GM19438 (cell line): ENCODE measurements around the gene ARMH4.

Experiments used
- ATAC-seq: cut with Tn5 transposase; IDR thresholded peaks from one replicate; pipeline ENCODE4 v1.9.1; 2021; ENCODE audit warnings: low read depth; ENCODE audit not compliant: unreplicated experiment

ARMH4 gene

DNA sequence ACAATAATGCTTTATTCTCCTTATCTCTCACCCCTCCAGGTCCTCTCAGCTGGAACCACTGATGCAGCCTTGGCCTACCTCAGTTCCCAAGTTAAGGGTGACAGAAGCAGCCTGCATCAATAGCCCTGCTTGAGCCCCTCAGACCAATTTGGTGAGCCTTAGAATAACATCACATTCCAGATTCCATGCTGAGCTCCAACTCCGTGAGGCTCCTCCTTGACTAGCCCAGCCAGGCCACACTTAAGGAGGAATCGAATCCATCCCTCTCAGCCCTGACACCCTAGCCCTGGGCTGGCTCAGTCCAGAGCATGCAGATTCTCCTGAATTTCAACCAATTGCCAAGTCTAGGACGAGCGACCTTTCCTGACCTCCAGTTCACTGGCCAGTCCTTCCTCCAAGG lies 91.1 kb downstream of the ARMH4 start:
- no peak for ATAC-seq

DNA sequence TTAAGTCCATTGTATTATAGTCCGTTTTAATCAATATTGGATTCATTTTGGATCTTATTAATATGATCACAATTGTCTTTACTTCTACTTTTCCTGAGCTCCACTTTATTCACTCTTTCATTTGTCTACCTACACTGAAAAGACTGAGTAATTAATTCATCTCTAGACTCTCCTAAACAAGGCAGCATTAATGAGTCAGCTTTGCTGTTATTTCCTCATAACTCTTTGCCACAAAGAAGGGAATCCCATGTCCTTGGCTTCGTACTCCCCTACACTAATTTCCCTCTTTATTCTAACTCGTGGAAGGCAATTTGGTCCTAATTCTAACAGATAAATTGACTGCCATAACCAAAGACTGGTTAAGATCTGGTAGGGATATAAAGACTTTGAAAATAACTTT lies 91.9 kb downstream of the ARMH4 start:
- ATAC-seq = no peak

DNA sequence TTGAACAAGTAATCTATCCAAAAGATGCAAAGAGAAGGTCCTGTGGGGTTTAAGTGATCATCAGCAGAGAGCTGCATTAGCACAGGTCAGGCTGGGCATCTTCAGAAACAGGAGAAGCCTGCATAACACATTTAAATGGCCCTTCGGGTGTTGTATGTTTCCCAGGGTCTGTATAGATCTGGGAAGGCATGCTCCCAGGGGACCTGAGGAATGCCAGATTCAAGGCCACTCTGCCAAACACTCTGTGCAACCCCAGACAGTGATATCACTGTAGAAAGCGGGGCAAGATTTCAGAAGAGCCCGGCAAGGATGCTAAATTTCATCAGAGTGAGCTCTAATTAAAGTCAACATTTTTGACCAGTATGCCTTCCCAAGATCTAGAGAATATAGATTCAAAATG lies 92.9 kb downstream of the ARMH4 start:
- no peak for ATAC-seq

DNA sequence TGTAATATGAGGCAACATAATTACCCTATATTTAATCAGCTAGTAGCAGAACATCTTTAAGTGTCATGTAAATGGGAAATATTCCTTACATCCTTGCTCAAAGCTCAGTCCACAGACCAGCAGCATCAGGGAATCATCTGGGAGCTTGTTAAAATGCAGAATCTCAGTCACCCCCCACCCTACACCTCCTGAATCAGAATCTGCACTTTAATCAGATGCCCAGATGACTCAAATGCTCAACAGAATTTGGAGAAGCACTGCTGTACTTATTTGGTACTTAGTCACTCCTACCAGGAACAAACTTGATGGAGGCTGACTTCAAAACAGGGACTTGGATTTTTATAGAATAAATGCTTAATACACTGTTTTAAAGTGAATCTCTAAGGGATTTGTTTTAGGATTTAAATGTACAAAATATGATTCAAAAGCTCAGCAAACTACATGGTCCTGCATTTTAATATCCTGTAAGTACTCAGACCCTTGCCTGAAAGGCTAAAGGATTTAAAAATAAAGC lies 96.5 kb downstream of the ARMH4 start:
- no peak for ATAC-seq

DNA sequence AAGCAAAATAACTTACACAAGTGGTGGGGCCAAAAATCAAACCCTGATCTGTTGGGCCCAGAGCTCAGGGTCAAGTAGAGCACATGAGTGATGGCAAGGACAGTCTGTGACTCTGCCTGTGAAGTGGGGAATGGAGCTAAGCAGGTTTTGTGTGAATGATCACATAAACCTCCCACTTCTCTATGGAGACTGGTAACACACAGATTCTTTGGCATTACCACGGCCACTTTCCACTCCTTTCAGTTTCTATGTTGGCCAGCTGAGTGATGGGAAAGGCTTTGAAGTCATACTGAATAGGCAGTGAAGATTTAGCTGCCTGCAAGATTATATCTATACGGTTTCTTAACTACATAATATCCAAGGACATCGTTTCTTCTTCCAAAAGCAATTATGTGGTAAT lies 97.9 kb downstream of the ARMH4 start:
- ATAC-seq = no peak

DNA sequence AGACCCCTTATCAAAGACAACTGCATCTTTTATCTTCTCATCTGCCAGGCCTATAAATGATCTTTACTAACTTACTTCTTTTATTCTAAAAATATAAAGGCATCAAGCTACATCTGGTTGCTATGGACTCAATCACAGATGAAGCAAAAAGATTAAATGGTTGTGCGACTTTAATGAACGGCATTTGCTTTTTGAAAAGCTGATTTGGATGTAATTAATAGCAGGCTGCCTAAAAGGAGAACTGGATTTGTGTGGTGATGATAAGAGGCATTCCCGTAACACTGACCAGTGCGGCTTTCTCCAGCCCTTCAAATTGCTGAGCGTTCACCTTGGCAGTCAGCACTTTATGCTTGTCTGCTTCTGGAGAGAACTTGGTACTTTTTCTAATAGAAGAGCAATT lies 103.8 kb downstream of the ARMH4 start:
- no peak for ATAC-seq

DNA sequence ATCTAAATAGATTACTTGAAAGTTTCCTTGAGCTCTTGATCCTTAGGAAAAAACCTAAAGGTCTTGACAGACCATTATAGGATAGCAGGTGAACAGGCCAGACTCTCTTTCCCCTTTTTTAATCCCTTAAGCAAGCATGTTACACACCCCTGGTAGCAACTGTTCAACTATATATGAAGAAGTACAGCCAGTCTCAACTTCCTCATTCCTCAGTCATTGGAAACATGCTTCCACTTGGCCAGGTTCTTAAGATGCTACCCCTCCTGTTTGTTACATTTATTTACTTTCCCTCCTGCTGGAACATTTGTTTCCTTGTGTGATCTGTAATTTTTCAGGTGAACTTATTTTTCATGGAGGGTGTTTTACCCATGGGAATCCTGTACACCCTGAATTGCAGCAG lies 124.1 kb downstream of the ARMH4 start:
- ATAC-seq = no peak

DNA sequence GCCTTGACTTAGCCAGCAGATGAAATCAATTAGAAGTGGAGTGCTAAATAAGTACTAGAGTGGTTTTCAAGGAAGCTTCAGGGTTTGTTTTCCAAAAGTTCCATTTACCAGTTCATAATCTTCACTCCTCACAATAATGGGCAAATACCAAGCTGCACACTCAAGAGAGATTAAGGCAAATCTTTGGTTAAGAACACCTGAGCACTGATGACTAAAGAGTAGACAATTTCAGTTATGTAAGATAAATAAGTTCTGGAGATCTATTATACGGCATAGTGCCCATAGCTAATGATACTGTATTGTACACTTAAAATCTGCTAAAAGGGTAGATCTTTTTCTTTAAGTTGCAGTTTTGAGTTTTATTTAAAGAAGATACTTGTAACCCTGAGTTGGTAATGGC lies 125.0 kb downstream of the ARMH4 start:
- no peak for ATAC-seq

DNA sequence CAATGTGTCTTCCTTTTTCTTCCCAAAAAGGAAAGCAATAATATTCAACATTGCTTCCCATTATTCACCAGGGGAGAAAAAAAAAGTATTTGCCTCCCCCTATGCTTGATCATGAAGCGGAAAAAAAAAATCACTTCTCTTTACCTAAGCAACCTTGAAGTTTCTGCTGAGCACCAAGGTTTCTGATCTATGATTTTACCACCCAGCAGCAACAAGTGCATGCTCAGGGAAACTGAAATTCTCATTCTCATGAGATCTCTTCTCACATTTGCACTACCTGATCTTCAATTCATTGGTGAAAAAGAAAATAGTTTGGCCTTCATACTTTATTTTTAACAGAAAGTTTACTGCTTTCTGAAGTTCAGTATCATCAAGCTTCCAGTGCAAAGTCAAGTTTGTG lies 125.8 kb downstream of the ARMH4 start:
- no peak for ATAC-seq

DNA sequence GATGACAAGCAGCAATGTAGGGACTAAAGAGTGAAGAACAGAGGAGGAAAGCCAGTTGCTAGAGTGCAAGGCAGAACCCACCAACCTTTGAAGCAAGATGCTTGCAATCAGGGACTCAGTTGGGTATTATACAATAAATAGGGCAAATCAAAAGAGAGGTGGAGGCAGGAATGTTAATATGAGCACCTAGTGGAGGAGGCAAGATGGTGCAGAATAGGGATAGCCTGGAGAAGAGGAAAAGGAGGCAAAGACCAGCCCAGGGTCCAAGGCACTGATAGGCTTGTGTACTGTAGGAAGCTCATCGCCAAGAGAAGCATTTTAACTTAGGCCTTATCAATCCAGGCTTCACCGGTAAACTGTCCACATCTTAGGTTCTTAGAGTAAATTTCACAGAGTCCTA lies 137.2 kb downstream of the ARMH4 start:
- no peak for ATAC-seq

DNA sequence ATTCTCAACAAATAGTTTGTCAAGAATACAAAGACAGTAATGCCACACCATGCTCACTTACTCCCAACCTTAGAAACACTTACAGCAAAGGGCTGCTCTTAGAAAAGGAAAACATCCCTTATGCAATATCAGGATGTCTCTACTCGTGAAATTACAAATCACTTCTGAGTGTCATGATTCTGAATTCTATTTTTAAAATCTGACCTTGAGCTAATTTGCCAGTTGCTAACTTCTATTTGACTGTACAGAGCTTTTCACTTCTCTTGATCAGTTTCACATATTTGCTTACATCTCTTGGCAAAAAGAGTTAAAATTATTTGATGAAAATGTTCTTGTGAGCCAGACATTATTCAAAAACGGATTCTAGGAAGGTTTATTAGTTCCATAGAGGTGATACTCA lies 149.4 kb downstream of the ARMH4 start:
- ATAC-seq = no peak

DNA sequence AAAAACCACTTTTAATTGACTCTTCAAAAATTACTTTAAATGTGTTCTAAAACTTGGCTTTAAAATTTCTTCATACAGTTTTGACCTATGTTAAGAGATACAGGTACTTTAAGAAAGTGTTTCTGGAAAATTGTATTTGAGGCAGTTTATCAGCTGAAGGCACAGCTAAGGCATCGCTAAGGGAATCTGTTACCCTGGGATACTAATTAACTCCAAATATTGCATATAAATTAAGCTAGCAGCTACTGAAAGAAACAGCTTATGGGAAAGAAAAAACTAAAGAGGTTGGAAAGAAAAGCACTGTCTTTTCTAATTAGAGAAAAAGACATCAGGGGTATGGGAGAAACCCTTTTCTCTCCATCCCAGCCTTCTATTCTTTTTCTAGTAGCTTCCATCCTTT lies 152.0 kb downstream of the ARMH4 start:
- ATAC-seq = no peak

DNA sequence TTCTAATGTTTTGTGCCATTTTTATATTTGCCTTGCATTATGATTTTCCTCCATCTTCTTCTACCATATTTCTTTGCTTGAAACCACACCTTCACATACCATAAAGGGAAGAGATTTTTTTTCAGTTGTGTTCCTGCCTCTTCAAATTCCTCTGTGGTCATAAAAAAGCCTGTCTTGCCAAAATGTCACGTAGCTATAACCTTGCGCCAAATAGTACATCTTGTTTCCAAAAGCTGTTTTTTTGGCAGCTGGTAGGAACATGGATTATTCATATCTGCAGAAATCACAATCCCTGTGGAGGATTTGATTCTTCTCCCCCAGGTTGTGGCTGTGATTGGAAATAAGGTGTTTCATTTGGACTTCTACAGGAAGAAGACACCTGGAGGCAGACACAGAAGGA lies 152.5 kb downstream of the ARMH4 start:
- ATAC-seq = no peak

DNA sequence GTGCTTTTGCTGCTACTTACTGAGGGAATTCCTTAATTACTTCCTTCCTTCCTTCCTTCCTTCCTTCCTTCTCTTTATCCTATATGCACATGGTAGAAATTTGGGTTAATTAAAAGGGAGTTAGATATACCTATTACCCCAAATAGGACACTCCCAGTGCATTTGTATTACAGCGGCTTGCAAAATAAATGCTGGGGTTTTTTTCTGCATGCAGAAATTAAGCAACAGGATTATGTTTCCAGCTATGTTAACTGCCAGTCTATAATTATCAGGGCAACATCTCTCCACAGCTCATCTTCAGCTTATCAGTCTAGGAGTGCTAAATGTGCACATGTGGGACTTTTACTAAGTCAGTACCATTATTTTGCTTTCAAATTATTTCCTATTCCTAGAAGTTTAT lies 153.2 kb downstream of the ARMH4 start:
- no peak for ATAC-seq

DNA sequence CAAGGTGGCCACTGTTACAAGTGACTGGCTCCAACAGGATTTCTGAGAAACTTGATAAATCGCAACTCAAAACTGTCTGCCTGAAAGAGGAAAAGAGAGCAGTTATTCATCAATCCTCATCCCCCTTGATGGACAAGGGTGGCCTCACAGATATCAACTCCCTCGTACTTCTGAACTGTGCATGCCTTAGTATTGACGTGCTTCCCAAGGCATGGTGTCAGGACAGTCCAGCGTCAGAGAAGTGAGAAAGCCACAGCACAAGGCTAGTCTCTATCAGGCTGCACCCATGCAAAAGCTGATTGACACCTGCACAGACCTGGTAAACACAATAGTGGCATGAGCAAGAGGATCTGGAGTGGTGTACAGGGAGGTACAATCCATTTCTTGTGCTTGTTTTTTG lies 160.7 kb downstream of the ARMH4 start:
- no peak for ATAC-seq

DNA sequence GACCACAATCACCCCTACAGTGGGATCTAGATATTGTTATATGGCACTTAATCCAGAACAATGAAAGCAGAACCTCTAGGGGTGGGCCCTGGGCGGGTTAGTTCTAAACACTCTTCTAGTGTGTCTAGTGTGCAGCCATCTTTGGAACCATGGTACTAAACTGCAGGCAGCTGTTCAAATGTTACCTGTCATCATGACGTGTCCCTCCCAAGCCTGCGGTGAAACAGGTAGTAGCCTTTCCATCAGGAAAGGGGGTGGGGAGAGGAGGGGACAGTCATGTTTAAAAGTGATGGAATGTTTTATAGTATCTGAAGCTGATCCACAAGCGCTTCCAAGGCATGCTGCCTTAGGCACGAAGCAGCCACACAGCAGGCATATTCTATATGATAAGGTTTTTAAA lies 163.6 kb downstream of the ARMH4 start:
- no peak for ATAC-seq

DNA sequence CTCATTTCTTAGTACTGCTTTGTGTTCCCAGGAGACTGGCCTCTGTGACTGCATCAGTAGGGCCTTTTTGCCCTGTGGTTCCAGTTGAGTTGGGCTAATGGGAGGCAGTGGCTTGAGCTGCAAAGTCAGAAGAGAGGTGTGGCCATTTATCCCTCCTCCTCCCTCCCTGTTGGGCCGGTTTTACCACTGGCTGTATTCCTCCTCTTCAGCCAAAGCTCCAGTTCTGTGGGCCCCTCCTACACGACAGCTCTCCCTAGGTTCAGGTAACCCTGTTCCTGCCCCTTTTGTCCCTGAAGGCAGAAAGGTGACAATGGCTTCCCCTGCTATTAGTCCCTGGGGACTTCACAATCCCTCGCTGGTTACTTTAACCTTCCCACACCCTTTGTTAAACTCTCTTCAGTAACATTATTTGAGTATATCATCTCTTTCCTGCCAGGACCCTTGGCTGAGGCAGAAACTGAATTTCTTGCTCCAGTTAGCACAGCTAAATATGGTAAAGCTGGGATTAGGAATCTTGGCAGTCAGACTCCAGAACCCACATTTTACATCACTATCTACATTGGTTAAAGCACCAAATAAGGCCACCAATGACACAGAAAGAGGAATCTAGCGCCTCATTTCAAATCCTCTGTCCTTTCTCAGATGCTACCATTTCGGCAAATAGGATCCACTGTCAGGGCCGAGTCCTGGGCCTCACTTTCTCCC lies 164.3 kb downstream of the ARMH4 start:
- no peak for ATAC-seq

DNA sequence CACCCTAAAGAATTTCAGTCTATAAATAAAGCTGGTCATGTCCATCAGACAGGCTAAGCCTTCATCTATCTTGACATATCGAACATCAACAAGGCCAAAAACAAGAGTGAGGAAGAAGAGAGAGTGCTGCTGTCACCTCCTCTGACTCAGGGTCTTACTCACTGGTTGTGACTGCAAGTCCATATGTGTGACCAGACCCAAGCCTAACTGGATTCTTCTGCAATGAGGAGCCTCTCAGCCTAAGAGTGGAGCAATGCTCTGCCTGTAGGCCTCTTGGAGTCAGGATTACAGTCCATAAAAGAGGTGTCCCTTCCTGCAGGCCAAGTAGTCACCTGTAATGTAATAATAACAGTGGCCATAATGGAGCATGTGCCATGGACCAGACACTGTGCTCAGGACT lies 165.0 kb downstream of the ARMH4 start:
- no peak for ATAC-seq

DNA sequence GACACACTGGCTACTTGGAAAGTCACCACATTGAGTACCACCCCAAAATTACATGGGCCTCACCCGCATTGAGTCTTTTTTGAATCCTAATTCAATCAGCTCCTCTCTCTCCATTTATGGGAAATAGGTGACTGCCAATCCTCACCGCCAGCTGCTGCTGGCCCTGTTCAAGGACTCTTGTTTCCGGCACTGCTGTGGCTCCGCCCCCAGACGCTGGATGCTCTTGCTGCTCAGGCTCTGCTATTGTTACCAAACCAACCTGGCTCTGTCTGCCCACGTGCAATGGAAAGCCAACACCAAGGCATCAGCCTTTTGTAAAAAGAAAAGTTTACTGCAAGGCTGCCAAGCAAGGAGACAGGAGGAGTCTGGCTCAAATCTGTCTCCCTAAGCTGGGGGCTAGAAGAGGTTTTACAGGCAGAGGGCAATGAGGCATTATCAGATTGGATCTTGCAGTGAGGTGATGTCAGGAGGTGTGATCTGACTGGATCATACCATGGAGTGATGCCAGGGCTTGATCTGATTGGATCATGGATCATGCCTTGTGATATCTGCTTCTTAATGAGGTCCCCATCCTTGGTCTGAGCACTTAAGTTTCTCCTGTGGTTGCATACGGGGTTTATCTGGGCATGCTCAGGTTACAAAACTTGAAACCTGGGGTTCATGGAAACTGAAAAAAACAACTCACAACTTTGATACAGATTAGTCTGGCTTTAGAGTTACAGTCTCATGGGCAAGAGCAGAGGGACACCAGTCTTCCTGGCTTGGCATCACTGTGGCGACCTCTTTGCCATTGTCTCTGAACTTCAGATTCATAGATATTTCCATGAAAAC lies 169.0 kb downstream of the ARMH4 start:
- no peak for ATAC-seq

DNA sequence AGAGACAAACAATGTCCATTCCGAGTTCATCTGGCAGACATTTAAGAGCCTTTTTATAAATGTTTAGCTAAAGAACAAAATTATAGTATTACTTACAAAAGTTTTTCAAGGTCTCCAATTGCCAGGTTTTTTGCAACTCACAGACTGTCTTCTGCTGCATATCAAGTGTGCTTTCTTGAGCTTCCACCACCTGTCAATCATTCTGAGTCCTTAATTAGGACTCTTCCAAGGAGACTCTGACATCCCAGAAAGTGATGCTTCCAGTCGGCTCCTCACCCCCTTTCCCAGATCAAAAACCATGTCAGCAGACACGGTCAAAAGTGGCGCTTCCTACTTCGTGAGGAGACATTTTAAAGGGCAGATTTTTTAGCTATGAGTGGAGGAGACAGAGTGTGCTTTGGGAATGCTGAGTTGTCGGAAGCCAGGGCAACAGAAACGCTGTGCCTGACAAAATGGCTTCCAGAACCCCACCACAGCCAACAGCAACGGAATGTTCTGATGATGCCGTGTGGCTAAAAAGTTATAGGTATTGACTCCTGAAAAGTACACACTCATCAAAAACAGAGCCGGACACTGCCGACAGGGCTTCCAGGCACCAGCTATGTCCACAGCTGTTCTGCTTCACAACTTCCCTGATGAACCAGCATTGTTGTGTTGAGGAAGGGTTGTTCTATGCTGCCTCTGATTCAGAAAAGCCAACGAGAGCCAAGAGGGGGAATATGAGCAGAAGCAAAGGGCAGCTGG lies 170.0 kb downstream of the ARMH4 start:
- ATAC-seq = no peak

DNA sequence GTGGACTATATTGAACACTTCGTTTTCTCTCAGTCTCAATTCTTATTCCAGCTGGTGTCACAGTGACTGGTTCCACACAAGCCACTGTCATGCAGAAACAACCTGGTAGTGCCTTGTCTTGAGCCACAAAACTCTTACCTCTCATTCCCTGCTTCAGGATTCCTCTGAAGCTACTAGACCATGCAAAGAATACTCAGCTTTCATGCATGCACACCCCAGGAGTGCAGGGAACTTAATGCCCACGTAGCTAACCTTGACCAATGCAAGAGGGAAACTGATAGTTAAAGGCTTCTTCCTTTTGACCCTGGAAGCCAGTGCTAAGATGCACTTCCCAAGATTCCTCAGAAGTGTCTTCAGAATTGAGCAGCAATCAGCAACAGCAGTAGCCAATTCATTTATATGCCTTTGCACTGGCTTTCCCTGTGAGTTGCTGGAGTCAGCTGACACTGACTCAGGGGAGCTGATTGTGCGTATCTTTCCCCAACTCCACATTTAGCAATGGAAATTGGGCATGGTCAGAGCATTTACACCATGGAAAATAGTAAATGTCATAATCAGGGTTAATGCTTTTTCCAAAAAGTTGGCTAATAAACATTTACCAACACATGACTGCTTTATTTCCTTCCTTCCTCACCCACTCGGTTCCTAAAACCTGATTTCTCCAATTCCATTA lies 172.5 kb downstream of the ARMH4 start:
- ATAC-seq = no peak
